Limb (tissue), 2 donors: ENCODE results near the gene CFAP70.
"Not testable (repeated sequence)": the region's sequence is repeated elsewhere in the genome, so short reads cannot be mapped to it uniquely, and the experiment has no call there.

Experiments
- DNase-seq, 2 donors: peaks; one replicate each; pipeline ENCODE4 v3.0.0-alpha.2; 2016; ENCODE audit errors: extremely low spot score in 2 of 2

CFAP70 gene

GRCh38 chr10:73339436-73339835 is 19.2 kb downstream of the CFAP70 start:
- DNase-seq, result no peak

GRCh38 chr10:73338801-73339368 is 19.8 kb downstream of the CFAP70 start:
- DNase-seq, result no peak

- no peak for DNase-seq
These were observed 25.5 kb downstream of the CFAP70 start for GRCh38 chr10:73333202-73333601.

- no peak for DNase-seq
These were observed 26.3 kb downstream of the CFAP70 start for GRCh38 chr10:73332379-73332778.

GRCh38 chr10:73328523-73328922 is 30.1 kb downstream of the CFAP70 start:
- DNase-seq, result not testable (repeated sequence)

- not testable (repeated sequence) for DNase-seq
These were observed 33.4 kb downstream of the CFAP70 start for GRCh38 chr10:73325290-73325689.

GRCh38 chr10:73323582-73323981 is 35.1 kb downstream of the CFAP70 start:
- not testable (repeated sequence) for DNase-seq

GRCh38 chr10:73310475-73310874 is 48.2 kb downstream of the CFAP70 start:
- no peak for DNase-seq

- no peak for DNase-seq
These were observed 51.4 kb downstream of the CFAP70 start for GRCh38 chr10:73307203-73307800.

- no peak for DNase-seq
These were observed 52.4 kb downstream of the CFAP70 start for GRCh38 chr10:73306171-73306708.

- DNase-seq, result no peak
These were observed 61.7 kb downstream of the CFAP70 start for GRCh38 chr10:73296946-73297345.

GRCh38 chr10:73293461-73293860 is 65.2 kb downstream of the CFAP70 start:
- DNase-seq, result no peak

GRCh38 chr10:73289958-73290357 is 68.7 kb downstream of the CFAP70 start:
- no peak for DNase-seq

GRCh38 chr10:73287441-73287840 is 71.2 kb downstream of the CFAP70 start:
- DNase-seq, result no peak

GRCh38 chr10:73281097-73281496 is 77.6 kb downstream of the CFAP70 start:
- DNase-seq, result no peak

- no peak for DNase-seq
These were observed 94.2 kb downstream of the CFAP70 start for GRCh38 chr10:73264423-73264822.

GRCh38 chr10:73263693-73264347 is 94.8 kb downstream of the CFAP70 start:
- DNase-seq, result peak in 1 of 2 donors; percentile 15

GRCh38 chr10:73262880-73263555 is 95.6 kb downstream of the CFAP70 start:
- DNase-seq, result no peak

GRCh38 chr10:73262105-73262730 is 96.4 kb downstream of the CFAP70 start:
- no peak for DNase-seq

- no peak for DNase-seq
These were observed 97.2 kb downstream of the CFAP70 start for GRCh38 chr10:73261362-73261995.

- not testable (repeated sequence) for DNase-seq
These were observed 100.1 kb downstream of the CFAP70 start for GRCh38 chr10:73258612-73259011.
